ENCODE data around the gene WASF2. TPM values are rescaled to one million over a fixed set of nuclear protein-coding genes. Genes with fewer than 3 reads are reported as not detected.

WASF2 gene
- total and polyA plus RNA-seq, 2 of the 4 experiments (the other 2 are of a cell fraction): 7.9 to 45.4 TPM

DNA sequence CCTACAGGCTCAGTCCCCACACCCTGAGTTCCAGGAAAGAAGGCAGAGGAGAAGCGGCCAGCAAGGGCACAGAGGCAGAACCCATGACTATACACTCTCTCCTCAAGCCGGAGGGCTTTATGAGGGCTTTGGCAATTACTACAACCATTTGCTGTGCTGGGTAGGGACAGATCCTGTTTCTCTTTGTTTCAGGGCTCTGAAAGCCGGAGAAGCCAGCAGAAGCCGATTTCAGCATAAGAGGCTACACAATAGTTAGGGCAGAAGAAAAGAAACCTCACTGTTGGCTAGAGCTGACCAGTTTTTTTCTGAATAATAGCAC, 83.6 kb downstream of the WASF2 start:
- 0 out of 2 replicates have a peak, but pooled peaks cover 3% of the 10 kb centered on the region for H3K9me1 ChIP-seq (ENCODE audit: insufficient read depth, low read length)
- H3K36me3 ChIP-seq (ENCODE audit: control insufficient read depth, insufficient read depth, low read length): peaks cover 36% of the 10 kb centered on the region
- no peak overlapping the region for H2AFZ ChIP-seq (replicated peaks; ENCODE audit: low read length, poor library complexity)
- H2BK20ac ChIP-seq (ENCODE audit: low read depth, low read length): no peak overlapping the region
- DNase-seq: no peak
- H4K8ac ChIP-seq (ENCODE audit: low read depth in 2 of 2, low read length in 2 of 2): no peak overlapping the region
- H2BK5ac ChIP-seq (ENCODE audit: low read depth, low read length, poor library complexity, severe bottlenecking): no peak overlapping the region
- dilution Hi-C loops (cut with HindIII; ENCODE audit: low sequenced_read_pairs, unreplicated experiment) (no loop called here), in situ Hi-C loops (cut with MboI; ENCODE audit: low sequenced_read_pairs) (no loop called here), intact Hi-C loops (cut with micrococcal nuclease) (no loop called here)
- no peak overlapping the region for H3K18ac ChIP-seq (ENCODE audit: low read depth, low read length)
- H4K20me1 ChIP-seq (ENCODE audit: insufficient read depth, low read length): peaks cover 6% of the 10 kb centered on the region; the same call in 1 of the 2 replicates
- no peaks in the 10 kb centered on the region for H3K27me3 ChIP-seq (ENCODE audit: control insufficient read depth, insufficient read depth, low read length)
- H3K9ac ChIP-seq (ENCODE audit: low read depth, low read length): no peak overlapping the region
- H3K27ac ChIP-seq (ENCODE audit: insufficient read depth, low read length): no peak overlapping the region
- no peak overlapping the region for H4K91ac ChIP-seq (ENCODE audit: insufficient read depth, low read depth, low read length)
- TF ChIP-seq RCOR1 (IDR thresholded peaks at IDR 0.05; ENCODE audit: insufficient replicate concordance, low read length) (no peak), FOS (IDR thresholded peaks at IDR 0.05; ENCODE audit: low read depth, low read length) (no peak), NFE2L2 (IDR thresholded peaks at IDR 0.05; ENCODE audit: low read depth, low read length) (no peak), MXI1 (IDR thresholded peaks at IDR 0.05; ENCODE audit: borderline replicate concordance, low read depth, low read length) (no peak), RFX5 (IDR thresholded peaks at IDR 0.05; ENCODE audit: low read depth, low read length) (no peak), BHLHE40 (IDR thresholded peaks at IDR 0.05; ENCODE audit: low read depth, low read length) (no peak), MAFK (IDR thresholded peaks at IDR 0.05; ENCODE audit: low read depth, low read length) (no peak), SMC3 (IDR thresholded peaks at IDR 0.05; ENCODE audit: low read depth, low read length) (no peak), MAZ (IDR thresholded peaks at IDR 0.05; ENCODE audit: borderline replicate concordance, low read depth, low read length) (no peak), RAD21 (IDR thresholded peaks at IDR 0.05; ENCODE audit: low read length) (no peak), POLR2A (IDR thresholded peaks at IDR 0.05; ENCODE audit: low read depth, low read length) (no peak), CHD1 (IDR thresholded peaks at IDR 0.05; ENCODE audit: low read depth, low read length) (no peak), CEBPB (IDR thresholded peaks at IDR 0.05; ENCODE audit: low read depth, low read length) (no peak)
- TF ChIP-seq, protein P1, sequence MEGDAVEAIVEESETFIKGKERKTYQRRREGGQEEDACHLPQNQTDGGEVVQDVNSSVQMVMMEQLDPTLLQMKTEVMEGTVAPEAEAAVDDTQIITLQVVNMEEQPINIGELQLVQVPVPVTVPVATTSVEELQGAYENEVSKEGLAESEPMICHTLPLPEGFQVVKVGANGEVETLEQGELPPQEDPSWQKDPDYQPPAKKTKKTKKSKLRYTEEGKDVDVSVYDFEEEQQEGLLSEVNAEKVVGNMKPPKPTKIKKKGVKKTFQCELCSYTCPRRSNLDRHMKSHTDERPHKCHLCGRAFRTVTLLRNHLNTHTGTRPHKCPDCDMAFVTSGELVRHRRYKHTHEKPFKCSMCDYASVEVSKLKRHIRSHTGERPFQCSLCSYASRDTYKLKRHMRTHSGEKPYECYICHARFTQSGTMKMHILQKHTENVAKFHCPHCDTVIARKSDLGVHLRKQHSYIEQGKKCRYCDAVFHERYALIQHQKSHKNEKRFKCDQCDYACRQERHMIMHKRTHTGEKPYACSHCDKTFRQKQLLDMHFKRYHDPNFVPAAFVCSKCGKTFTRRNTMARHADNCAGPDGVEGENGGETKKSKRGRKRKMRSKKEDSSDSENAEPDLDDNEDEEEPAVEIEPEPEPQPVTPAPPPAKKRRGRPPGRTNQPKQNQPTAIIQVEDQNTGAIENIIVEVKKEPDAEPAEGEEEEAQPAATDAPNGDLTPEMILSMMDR (conservative IDR thresholded peaks at IDR 0.05; ENCODE audit: low read depth, low read length): no peak
- TF ChIP-seq, protein P2, sequence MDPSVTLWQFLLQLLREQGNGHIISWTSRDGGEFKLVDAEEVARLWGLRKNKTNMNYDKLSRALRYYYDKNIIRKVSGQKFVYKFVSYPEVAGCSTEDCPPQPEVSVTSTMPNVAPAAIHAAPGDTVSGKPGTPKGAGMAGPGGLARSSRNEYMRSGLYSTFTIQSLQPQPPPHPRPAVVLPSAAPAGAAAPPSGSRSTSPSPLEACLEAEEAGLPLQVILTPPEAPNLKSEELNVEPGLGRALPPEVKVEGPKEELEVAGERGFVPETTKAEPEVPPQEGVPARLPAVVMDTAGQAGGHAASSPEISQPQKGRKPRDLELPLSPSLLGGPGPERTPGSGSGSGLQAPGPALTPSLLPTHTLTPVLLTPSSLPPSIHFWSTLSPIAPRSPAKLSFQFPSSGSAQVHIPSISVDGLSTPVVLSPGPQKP (IDR thresholded peaks at IDR 0.05; ENCODE audit: borderline replicate concordance, low read depth, low read length): no peak
- WGBS, 2 experiments (ENCODE audit: extremely low coverage in 2 of 2, insufficient read length in 1 of 2): no CpG with 5 or more reads among the region's 4 CpGs
- no TSS peak for BruUV-seq (replicated peaks)
- ATAC-seq (ENCODE audit: low read depth): no peak
- no peak overlapping the region for H2BK15ac ChIP-seq (ENCODE audit: low read depth, low read length)
- no peak overlapping the region for H3K14ac ChIP-seq (replicated peaks; ENCODE audit: low read depth, low read length)
- no peaks in the 10 kb centered on the region for H3K9me3 ChIP-seq (ENCODE audit: control insufficient read depth, insufficient read depth, low read length)
- peaks cover 9 to 15% of the 10 kb centered on the region in 2 experiments; a peak in 2 of 4 replicates for H3K79me1 ChIP-seq (ENCODE audit: low read depth in 1 of 2, low read length in 2 of 2)
- CTCF ChIA-PET: no interaction called here
- no peak overlapping the region for H3K4me2 ChIP-seq (ENCODE audit: low read depth, low read length)
- no peak overlapping the region for H2BK120ac ChIP-seq (ENCODE audit: low read depth, low read length)
- H2AK9ac ChIP-seq (replicated peaks; ENCODE audit: low read depth, low read length, poor library complexity): no peak overlapping the region
- no peak overlapping the region for H3K4ac ChIP-seq (ENCODE audit: low read depth, low read length)
- H2AK5ac ChIP-seq (ENCODE audit: low read depth, low read length): no peak overlapping the region
- H3K4me3 ChIP-seq (ENCODE audit: insufficient read depth, low read depth, low read length): no peak overlapping the region
- POLR2A ChIA-PET (ENCODE audit: unreplicated experiment): no interaction called here
- H3K4me1 ChIP-seq (ENCODE audit: control insufficient read depth, insufficient read depth, low read length): peaks cover 17% of the 10 kb centered on the region
- no peak overlapping the region for H3K56ac ChIP-seq (ENCODE audit: extremely low read depth, insufficient read depth, low read length)
- H4K5ac ChIP-seq (ENCODE audit: low read depth, low read length): no peak overlapping the region
- no peak overlapping the region for H3K23ac ChIP-seq (ENCODE audit: low read depth, low read length)
